ENCODE measurements around the gene ATG7. TPM values are rescaled to one million over a fixed set of nuclear protein-coding genes. Genes with fewer than 3 reads are reported as not detected.
"Not testable (repeated sequence)": the region's sequence is repeated elsewhere in the genome, so short reads cannot be mapped to it uniquely, and the experiment has no call there.

Gene ATG7
- total and polyA plus RNA-seq, 2 donors from 2014 or later: 15.3 to 54.9 TPM

DNA sequence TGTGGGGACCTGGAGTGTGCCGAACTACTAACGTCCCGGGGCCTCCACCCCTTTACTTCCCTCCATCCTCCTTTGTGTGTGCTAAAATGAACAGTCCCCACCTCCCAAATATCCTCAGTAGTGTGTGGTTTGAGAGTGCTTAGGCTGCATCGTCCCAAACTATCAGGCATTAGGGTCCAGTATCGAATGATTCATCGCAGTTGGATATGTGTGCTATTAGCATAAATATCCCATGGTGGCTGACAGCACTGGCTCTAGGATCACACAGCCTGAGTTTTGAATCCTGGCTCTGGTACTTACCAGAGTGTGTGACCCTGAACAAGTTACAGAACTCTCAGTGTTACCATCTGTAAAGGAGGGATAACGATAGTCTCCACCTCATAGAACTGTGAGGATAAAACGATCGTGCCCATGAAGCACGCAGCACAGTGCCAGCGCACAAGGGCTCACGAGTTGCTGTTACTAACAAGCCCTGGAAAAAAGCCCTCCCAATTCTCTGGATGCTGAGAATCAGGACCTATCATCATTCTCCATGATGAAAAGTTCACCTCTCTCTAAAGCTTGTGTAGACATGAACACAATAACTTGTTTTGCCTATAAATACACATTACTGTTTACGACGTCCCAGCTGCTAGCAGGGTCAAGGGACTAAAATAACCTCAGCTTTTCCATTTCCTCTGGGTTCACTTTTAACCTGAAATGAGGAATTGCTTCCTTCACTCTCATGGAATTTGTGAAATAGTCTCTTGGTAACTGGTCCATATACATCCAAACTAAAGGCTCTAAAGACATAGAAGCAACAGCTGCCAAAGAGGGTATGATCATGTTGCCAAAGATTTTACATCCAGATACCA, 320.5 kb downstream of the ATG7 start:
- FAIRE-seq (no peak), DNase-seq (peak in 2 of 5 donors; percentile 42 to 75)
- Histone ChIP-seq H3K27me3 (ENCODE audit: control insufficient read depth, insufficient read depth, low read length) (no peaks in the 10 kb centered on the region), H3K4me1 (ENCODE audit: control insufficient read depth in 2 of 3, insufficient read depth in 2 of 3, low read depth in 1 of 3, low read length in 3 of 3) (peaks cover 31 to 40% (median 36%) of the 10 kb centered on the region in 3 donors), H3K9me3 (ENCODE audit: control insufficient read depth in 2 of 3, insufficient read depth in 1 of 3, low read length in 3 of 3) (no peaks in the 10 kb centered on the region), H3K27ac (ENCODE audit: low read depth in 2 of 2, low read length in 2 of 2) (peak overlapping the region; percentile 30 to 47), H3K9ac (ENCODE audit: low read length in 3 of 3) (peak overlapping the region in 1 of 3 donors; percentile 60), H3K36me3 (ENCODE audit: control insufficient read depth in 2 of 3, insufficient read depth in 3 of 3, low read length in 3 of 3) (no peaks in the 10 kb centered on the region), H3K4me3 (ENCODE audit: low read length in 3 of 3) (no peak overlapping the region)
- intact Hi-C loops (cut with DNase I): no loop called here
- TF ChIP-seq CTCF (IDR thresholded peaks at IDR 0.05; ENCODE audit: borderline replicate concordance, extremely low read depth, insufficient read depth): no peak

DNA sequence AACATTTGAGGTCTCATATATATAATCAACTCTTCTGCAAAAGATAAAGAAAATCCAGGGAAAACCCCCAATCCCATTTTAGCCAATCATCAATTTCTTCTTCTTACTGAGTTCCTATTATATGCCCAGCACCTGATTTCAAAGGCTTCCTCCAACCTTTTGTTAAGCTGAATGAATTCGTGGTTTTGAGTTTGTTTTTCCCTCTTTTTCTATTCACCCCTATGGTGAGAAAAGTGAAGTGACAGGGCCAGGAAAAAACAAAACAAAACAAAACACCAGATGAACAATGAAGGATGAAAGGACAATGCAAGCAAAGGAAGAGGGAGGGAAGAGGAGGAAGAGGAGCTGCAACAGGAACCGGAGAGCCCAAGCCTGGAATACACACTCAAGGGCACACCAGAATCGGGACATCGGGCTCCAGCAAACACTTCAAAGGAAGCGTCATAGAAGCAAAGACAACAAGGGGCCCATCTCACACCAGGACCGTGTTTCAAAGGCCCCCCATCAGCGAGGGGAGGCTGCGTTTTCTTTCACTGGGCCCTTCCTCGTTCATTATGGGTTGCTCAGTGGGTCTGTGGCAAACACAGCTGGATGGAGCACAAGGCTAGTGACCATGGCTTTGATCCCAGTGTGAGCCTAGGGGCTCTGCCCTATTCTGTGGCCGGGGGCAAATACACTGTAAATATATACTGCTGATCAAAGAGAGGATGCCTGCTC, 321.3 kb downstream of the ATG7 start:
- Histone ChIP-seq H3K9ac (ENCODE audit: low read length in 3 of 3) (no peak overlapping the region), H3K36me3 (ENCODE audit: control insufficient read depth in 2 of 3, insufficient read depth in 3 of 3, low read length in 3 of 3) (no peaks in the 10 kb centered on the region), H3K4me3 (ENCODE audit: low read length in 3 of 3) (no peak overlapping the region), H3K27ac (ENCODE audit: low read depth in 2 of 2, low read length in 2 of 2) (peak overlapping the region; percentile 18 to 47), H3K4me1 (ENCODE audit: control insufficient read depth in 2 of 3, insufficient read depth in 2 of 3, low read depth in 1 of 3, low read length in 3 of 3) (peaks cover 31 to 40% (median 34%) of the 10 kb centered on the region in 3 donors), H3K9me3 (ENCODE audit: control insufficient read depth in 2 of 3, insufficient read depth in 1 of 3, low read length in 3 of 3) (no peaks in the 10 kb centered on the region), H3K27me3 (ENCODE audit: control insufficient read depth, insufficient read depth, low read length) (no peaks in the 10 kb centered on the region)
- no peak for TF ChIP-seq CTCF (IDR thresholded peaks at IDR 0.05; ENCODE audit: borderline replicate concordance, extremely low read depth, insufficient read depth)
- FAIRE-seq (no peak), DNase-seq (no peak)
- intact Hi-C loops (cut with DNase I): no loop called here

- DNase-seq; intact Hi-C loops (cut with DNase I); H3K27ac ChIP-seq (ENCODE audit: low read depth in 2 of 2, low read length in 2 of 2); H3K9me3 ChIP-seq (ENCODE audit: control insufficient read depth in 2 of 3, insufficient read depth in 1 of 3, low read length in 3 of 3); H3K4me3 ChIP-seq (ENCODE audit: low read length in 3 of 3); H3K27me3 ChIP-seq (ENCODE audit: control insufficient read depth, insufficient read depth, low read length); H3K36me3 ChIP-seq (ENCODE audit: control insufficient read depth in 2 of 3, insufficient read depth in 3 of 3, low read length in 3 of 3); FAIRE-seq; H3K9ac ChIP-seq (ENCODE audit: low read length in 3 of 3): not testable (repeated sequence)
- peaks cover 26 to 37% (median 30%) of the 10 kb centered on the region in 3 donors for H3K4me1 ChIP-seq (ENCODE audit: control insufficient read depth in 2 of 3, insufficient read depth in 2 of 3, low read depth in 1 of 3, low read length in 3 of 3)
Observed at GRCh38 chr3:11595024-11595423, 322.8 kb downstream of the ATG7 start.

- Histone ChIP-seq H3K4me3 (ENCODE audit: low read length in 3 of 3) (no peak overlapping the region), H3K36me3 (ENCODE audit: control insufficient read depth in 2 of 3, insufficient read depth in 3 of 3, low read length in 3 of 3) (no peaks in the 10 kb centered on the region), H3K27me3 (ENCODE audit: control insufficient read depth, insufficient read depth, low read length) (no peaks in the 10 kb centered on the region), H3K4me1 (ENCODE audit: control insufficient read depth in 2 of 3, insufficient read depth in 2 of 3, low read depth in 1 of 3, low read length in 3 of 3) (peaks cover 18 to 28% (median 27%) of the 10 kb centered on the region in 3 donors), H3K27ac (ENCODE audit: low read depth in 2 of 2, low read length in 2 of 2) (no peak overlapping the region), H3K9ac (ENCODE audit: low read length in 3 of 3) (no peak overlapping the region), H3K9me3 (ENCODE audit: control insufficient read depth in 2 of 3, insufficient read depth in 1 of 3, low read length in 3 of 3) (no peaks in the 10 kb centered on the region)
- DNase-seq (no peak), FAIRE-seq (no peak)
- intact Hi-C loops (cut with DNase I): no loop called here
- TF ChIP-seq CTCF (IDR thresholded peaks at IDR 0.05; ENCODE audit: borderline replicate concordance, extremely low read depth, insufficient read depth): no peak
Observed at GRCh38 chr3:11596387-11596786, 324.2 kb downstream of the ATG7 start.

Data from kidney (tissue), 14 donors.